ENCODE measurements around the gene HSD11B1.
A peak's percentile ranks its signal among the peaks of the same experiment; 100 is the strongest.

HSD11B1 gene

DNA sequence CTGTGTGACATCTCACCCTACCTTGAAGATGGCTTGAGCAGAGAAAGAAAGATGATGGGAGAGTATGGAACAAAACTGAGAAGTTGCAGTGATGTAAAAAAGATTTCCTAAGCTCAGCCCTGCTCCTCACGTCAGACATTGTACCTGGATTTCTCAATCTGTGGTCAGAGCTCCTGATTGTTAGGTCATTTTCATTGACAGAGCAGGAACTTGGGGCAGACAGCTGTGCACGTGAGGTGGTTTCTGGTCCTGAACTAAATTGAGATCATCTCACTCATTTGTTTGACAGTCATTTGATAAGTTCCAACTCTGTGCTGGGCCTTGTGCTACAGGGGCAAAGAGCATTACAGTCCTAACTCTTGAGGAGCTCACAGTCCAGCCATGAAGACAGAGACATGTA, 61.4 kb downstream of the HSD11B1 start:
- no peak for DNase-seq
- Histone ChIP-seq H3K9ac (ENCODE audit: low read depth, low read length) (no peak overlapping the region), H4K20me1 (ENCODE audit: insufficient read depth, low read length) (peaks cover 13% of the 10 kb centered on the region), H2AFZ (ENCODE audit: low read depth, low read length) (no peak overlapping the region), H3K27me3 (ENCODE audit: insufficient read depth, low read length, poor library complexity) (no peaks in the 10 kb centered on the region), H3K4me3 (ENCODE audit: low read depth in 1 of 2, low read length in 2 of 2) (no peak overlapping the region), H3K79me2 (ENCODE audit: insufficient read depth, low read length) (peaks cover 6% of the 10 kb centered on the region; the same call in 1 of the 2 replicates), H3K27ac (ENCODE audit: low read length) (peak overlapping the region; percentile 30; the same call in 1 of the 2 replicates), H3K9me3 (ENCODE audit: insufficient read depth, low read length, severe bottlenecking) (no peaks in the 10 kb centered on the region), H3K4me2 (ENCODE audit: insufficient read depth, low read length) (peak overlapping the region; percentile 72), H3K36me3 (ENCODE audit: insufficient read depth, low read length) (peaks cover 51% of the 10 kb centered on the region), H3K4me1 (ENCODE audit: insufficient read depth, low read length) (peaks cover 57% of the 10 kb centered on the region)
- no peak for TF ChIP-seq EZH2 (IDR thresholded peaks at IDR 0.05; ENCODE audit: borderline replicate concordance, low read depth, low read length, severe bottlenecking)
- TF ChIP-seq, protein P1, sequence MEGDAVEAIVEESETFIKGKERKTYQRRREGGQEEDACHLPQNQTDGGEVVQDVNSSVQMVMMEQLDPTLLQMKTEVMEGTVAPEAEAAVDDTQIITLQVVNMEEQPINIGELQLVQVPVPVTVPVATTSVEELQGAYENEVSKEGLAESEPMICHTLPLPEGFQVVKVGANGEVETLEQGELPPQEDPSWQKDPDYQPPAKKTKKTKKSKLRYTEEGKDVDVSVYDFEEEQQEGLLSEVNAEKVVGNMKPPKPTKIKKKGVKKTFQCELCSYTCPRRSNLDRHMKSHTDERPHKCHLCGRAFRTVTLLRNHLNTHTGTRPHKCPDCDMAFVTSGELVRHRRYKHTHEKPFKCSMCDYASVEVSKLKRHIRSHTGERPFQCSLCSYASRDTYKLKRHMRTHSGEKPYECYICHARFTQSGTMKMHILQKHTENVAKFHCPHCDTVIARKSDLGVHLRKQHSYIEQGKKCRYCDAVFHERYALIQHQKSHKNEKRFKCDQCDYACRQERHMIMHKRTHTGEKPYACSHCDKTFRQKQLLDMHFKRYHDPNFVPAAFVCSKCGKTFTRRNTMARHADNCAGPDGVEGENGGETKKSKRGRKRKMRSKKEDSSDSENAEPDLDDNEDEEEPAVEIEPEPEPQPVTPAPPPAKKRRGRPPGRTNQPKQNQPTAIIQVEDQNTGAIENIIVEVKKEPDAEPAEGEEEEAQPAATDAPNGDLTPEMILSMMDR (IDR thresholded peaks at IDR 0.05; ENCODE audit: borderline replicate concordance, extremely low read depth, low read length, poor library complexity, severe bottlenecking) = no peak
- ATAC-seq (ENCODE audit: insufficient read depth, low read depth) = no peak

DNA sequence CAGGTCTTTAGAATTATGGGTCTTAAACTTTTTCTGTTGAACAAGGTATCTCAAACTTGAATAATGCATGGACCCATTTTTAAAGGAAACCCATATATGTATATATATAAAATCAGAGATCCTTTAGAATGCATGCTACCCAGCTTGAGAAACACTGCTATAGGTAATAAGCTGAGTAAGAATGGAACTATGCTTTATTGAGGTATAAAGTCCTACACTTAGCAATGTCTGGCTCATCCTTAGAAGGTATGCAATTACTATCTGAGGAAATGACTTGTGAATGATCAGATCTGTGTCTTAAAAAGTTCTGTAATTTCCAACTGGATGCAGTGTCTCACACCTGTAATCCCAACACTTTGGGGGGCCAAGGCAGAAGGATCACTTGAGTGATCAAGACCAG, 62.5 kb downstream of the HSD11B1 start:
- ATAC-seq (ENCODE audit: insufficient read depth, low read depth) (no peak), DNase-seq (no peak)
- Histone ChIP-seq H3K4me1 (ENCODE audit: insufficient read depth, low read length) (peaks cover 57% of the 10 kb centered on the region), H3K27ac (ENCODE audit: low read length) (peak overlapping the region; percentile 93), H4K20me1 (ENCODE audit: insufficient read depth, low read length) (peaks cover 18% of the 10 kb centered on the region), H3K36me3 (ENCODE audit: insufficient read depth, low read length) (peaks cover 41% of the 10 kb centered on the region), H3K9me3 (ENCODE audit: insufficient read depth, low read length, severe bottlenecking) (no peaks in the 10 kb centered on the region), H3K79me2 (ENCODE audit: insufficient read depth, low read length) (peaks cover 6% of the 10 kb centered on the region; the same call in 1 of the 2 replicates), H3K27me3 (ENCODE audit: insufficient read depth, low read length, poor library complexity) (no peaks in the 10 kb centered on the region), H3K9ac (ENCODE audit: low read depth, low read length) (peak overlapping the region; percentile 68; the same call in 1 of the 2 replicates), H3K4me2 (ENCODE audit: insufficient read depth, low read length) (peak overlapping the region; percentile 72), H3K4me3 (ENCODE audit: low read depth in 1 of 2, low read length in 2 of 2) (peak overlapping the region in 1 of 2 experiments; percentile 49; a peak in 2 of 4 replicates), H2AFZ (ENCODE audit: low read depth, low read length) (no peak overlapping the region)
- no peak for TF ChIP-seq EZH2 (IDR thresholded peaks at IDR 0.05; ENCODE audit: borderline replicate concordance, low read depth, low read length, severe bottlenecking)
- TF ChIP-seq, protein P1 (IDR thresholded peaks at IDR 0.05; ENCODE audit: borderline replicate concordance, extremely low read depth, low read length, poor library complexity, severe bottlenecking) = no peak

DNA sequence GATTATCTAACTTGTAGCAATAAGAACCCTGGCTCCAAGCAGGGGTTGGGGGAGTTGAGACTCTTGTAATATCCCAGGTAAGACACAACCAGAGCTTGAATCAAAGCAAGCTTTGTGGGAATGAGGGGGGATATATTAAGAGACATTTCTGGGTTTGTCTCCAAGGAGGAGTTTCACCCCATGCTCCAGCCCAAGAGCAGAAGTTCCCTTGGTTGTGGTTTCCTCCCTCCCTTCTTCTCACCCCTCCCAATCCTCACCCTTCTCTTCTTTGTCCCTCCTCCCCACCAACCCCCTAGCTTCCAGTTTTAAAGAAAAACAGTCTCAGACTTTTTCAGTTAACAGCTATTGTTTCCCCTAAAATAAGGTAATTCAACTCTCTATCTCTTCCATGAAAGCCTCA, 63.1 kb downstream of the HSD11B1 start:
- H3K9ac ChIP-seq (ENCODE audit: low read depth, low read length) = peak overlapping the region; percentile 68
- peak overlapping the region; percentile 72 for H3K4me2 ChIP-seq (ENCODE audit: insufficient read depth, low read length)
- H3K79me2 ChIP-seq (ENCODE audit: insufficient read depth, low read length) = peaks cover 6% of the 10 kb centered on the region; the same call in 1 of the 2 replicates

More for the DNA sequence above, 63.1 kb downstream of the HSD11B1 start:
- peak overlapping the region; percentile 93 for H3K27ac ChIP-seq (ENCODE audit: low read length)
- peak overlapping the region in 1 of 2 experiments; percentile 49; a peak in 2 of 4 replicates for H3K4me3 ChIP-seq (ENCODE audit: low read depth in 1 of 2, low read length in 2 of 2)
- peaks cover 57% of the 10 kb centered on the region for H3K4me1 ChIP-seq (ENCODE audit: insufficient read depth, low read length)
- no peaks in the 10 kb centered on the region for H3K27me3 ChIP-seq (ENCODE audit: insufficient read depth, low read length, poor library complexity)
- peaks cover 18% of the 10 kb centered on the region for H4K20me1 ChIP-seq (ENCODE audit: insufficient read depth, low read length)
- no peaks in the 10 kb centered on the region for H3K9me3 ChIP-seq (ENCODE audit: insufficient read depth, low read length, severe bottlenecking)
- no peak overlapping the region for H2AFZ ChIP-seq (ENCODE audit: low read depth, low read length)
- ATAC-seq (ENCODE audit: insufficient read depth, low read depth) = peak; percentile 33
- DNase-seq = peak; percentile 68
- peaks cover 35% of the 10 kb centered on the region for H3K36me3 ChIP-seq (ENCODE audit: insufficient read depth, low read length)
- TF ChIP-seq, protein P1 (IDR thresholded peaks at IDR 0.05; ENCODE audit: borderline replicate concordance, extremely low read depth, low read length, poor library complexity, severe bottlenecking) = no peak
- no peak for TF ChIP-seq EZH2 (IDR thresholded peaks at IDR 0.05; ENCODE audit: borderline replicate concordance, low read depth, low read length, severe bottlenecking)

All from DND-41 (cell line).